HG03558 (cell line): Measurements from ENCODE around the gene SLC29A1.

Experiments
- ATAC-seq: cut with Tn5 transposase; IDR thresholded peaks from one replicate; pipeline ENCODE4 v1.9.1; 2021; ENCODE audit warnings: moderate number of reproducible peaks; ENCODE audit not compliant: unreplicated experiment; ENCODE audit errors: extremely low read depth

Gene SLC29A1

GRCh38 chr6:44276667-44277640, 53.6 kb downstream of the SLC29A1 start:
- ATAC-seq: no peak

GRCh38 chr6:44277763-44278162, 54.4 kb downstream of the SLC29A1 start:
- no peak for ATAC-seq

GRCh38 chr6:44278315-44278714, 54.9 kb downstream of the SLC29A1 start:
- no peak for ATAC-seq

- ATAC-seq: no peak
These were observed 55.6 kb downstream of the SLC29A1 start for GRCh38 chr6:44278774-44279697.
